Coronary artery (tissue), 2 donors: Measurements from ENCODE around the gene ALB.

ENCODE experiments used
- DNase-seq: peaks from one replicate; pipeline ENCODE4 v3.0.0-alpha.2; 2017; ENCODE audit warnings: low spot score
- H3K27ac ChIP-seq, 2 donors: fragments of 200-600 bp; sonication (generic); one replicate each; pipeline ENCODE4 v1.5.1; 2016 to 2019
- H3K4me3 ChIP-seq: fragments of 200-600 bp; sonication (generic); 2 replicates; pipeline ENCODE4 v1.5.1; 2016; ENCODE audit warnings: mild to moderate bottlenecking, moderate library complexity
- TF ChIP-seq, protein P1 (sequence below): fragments of 200-600 bp; sonication (generic); IDR thresholded peaks from one replicate; pipeline ENCODE4 v1.5.1; 2019; ENCODE audit warnings: antibody characterized with exemption

Gene ALB

GRCh38 chr4:73396993-73397972 is 6.8 kb upstream of the ALB start:
- Histone ChIP-seq H3K4me3 (no peak overlapping the region), H3K27ac (no peak overlapping the region)
- DNase-seq: no peak
- TF ChIP-seq, protein P1, sequence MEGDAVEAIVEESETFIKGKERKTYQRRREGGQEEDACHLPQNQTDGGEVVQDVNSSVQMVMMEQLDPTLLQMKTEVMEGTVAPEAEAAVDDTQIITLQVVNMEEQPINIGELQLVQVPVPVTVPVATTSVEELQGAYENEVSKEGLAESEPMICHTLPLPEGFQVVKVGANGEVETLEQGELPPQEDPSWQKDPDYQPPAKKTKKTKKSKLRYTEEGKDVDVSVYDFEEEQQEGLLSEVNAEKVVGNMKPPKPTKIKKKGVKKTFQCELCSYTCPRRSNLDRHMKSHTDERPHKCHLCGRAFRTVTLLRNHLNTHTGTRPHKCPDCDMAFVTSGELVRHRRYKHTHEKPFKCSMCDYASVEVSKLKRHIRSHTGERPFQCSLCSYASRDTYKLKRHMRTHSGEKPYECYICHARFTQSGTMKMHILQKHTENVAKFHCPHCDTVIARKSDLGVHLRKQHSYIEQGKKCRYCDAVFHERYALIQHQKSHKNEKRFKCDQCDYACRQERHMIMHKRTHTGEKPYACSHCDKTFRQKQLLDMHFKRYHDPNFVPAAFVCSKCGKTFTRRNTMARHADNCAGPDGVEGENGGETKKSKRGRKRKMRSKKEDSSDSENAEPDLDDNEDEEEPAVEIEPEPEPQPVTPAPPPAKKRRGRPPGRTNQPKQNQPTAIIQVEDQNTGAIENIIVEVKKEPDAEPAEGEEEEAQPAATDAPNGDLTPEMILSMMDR: no peak

- no peak for DNase-seq
- no peak overlapping the region for H3K27ac ChIP-seq
- H3K4me3 ChIP-seq: no peak overlapping the region
- TF ChIP-seq, protein P1: no peak
Measured at GRCh38 chr4:73401412-73401811, 2.7 kb upstream of the ALB start.

- H3K4me3 ChIP-seq: no peak overlapping the region
- H3K27ac ChIP-seq: no peak overlapping the region
- TF ChIP-seq, protein P1: no peak
- DNase-seq: no peak
Measured at GRCh38 chr4:73404457-73404856, 370 bp downstream of the ALB start.

- no peak for DNase-seq
- TF ChIP-seq, protein P1: no peak
- Histone ChIP-seq H3K4me3 (no peak overlapping the region), H3K27ac (no peak overlapping the region)
Measured at GRCh38 chr4:73405138-73405537, 1.1 kb downstream of the ALB start.

DNA sequence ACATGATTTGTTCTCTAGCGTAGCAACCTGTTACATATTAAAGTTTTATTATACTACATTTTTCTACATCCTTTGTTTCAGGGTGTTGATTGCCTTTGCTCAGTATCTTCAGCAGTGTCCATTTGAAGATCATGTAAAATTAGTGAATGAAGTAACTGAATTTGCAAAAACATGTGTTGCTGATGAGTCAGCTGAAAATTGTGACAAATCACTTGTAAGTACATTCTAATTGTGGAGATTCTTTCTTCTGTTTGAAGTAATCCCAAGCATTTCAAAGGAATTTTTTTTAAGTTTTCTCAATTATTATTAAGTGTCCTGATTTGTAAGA is 2.4 kb downstream of the ALB start:
- H3K4me3 ChIP-seq: no peak overlapping the region
- TF ChIP-seq, protein P1: no peak
- no peak for DNase-seq
- H3K27ac ChIP-seq: no peak overlapping the region

GRCh38 chr4:73407227-73407673 is 3.2 kb downstream of the ALB start:
- TF ChIP-seq, protein P1: no peak
- H3K27ac ChIP-seq: no peak overlapping the region
- no peak overlapping the region for H3K4me3 ChIP-seq
- no peak for DNase-seq
